ENCODE results near the gene PAK5. TPM values are rescaled to one million over a fixed set of nuclear protein-coding genes. Genes with fewer than 3 reads are reported as not detected.

Gene PAK5
- total RNA-seq, 5 donors from 2014 or later (not counting 1 experiment from before 2014, with no cell fraction given): not detected

DNA sequence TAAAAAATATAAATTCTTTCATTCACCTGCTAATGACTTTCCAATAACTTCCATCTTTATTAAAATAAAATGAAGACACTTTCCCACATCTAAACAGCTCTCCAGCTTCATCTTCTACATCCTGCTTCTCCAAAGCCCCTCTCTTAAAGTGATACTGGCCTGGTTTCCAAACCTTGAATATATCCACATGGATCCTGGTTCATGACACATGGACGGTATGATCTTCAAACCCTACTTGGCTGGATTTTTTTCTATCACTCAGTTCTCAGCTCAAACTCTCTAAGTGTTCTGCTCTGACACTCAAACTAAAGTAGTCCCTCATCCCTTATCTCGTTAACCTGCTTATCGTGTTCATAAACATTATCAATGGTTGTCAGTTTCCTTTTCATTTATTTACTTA lies 128.2 kb downstream of the PAK5 start:
- Histone ChIP-seq H3K4me3 (ENCODE audit: control insufficient read depth in 1 of 2, extremely low read depth in 1 of 2, low read length in 1 of 2) (no peak overlapping the region), H3K27me3 (replicated peaks in 1 of 2; ENCODE audit: control insufficient read depth in 2 of 2, extremely low read depth in 1 of 2, insufficient read depth in 2 of 2, low read length in 1 of 2) (no peaks in the 10 kb centered on the region), H3K27ac (ENCODE audit: low read length) (no peak overlapping the region), H3K36me3 (ENCODE audit: control insufficient read depth in 2 of 2, extremely low read depth in 1 of 2, insufficient read depth in 1 of 2, low read length in 1 of 2) (no peaks in the 10 kb centered on the region), H3K4me1 (ENCODE audit: control insufficient read depth in 1 of 2, extremely low read depth in 1 of 2, insufficient read depth in 2 of 2, low read length in 2 of 2) (no peaks in the 10 kb centered on the region), H3K9me3 (no peaks in the 10 kb centered on the region)
- no peak for DNase-seq
- ATAC-seq (replicated peaks in 1 of 4): no peak
- CTCF ChIA-PET: no interaction called here
- Mint-ChIP-seq H3K4me3 (no peak overlapping the region), H3K27ac (no peak overlapping the region), H3K4me1 (no peaks in the 10 kb centered on the region), H3K36me3 (no peaks in the 10 kb centered on the region), H3K27me3 (no peaks in the 10 kb centered on the region), H3K9me3 (peaks cover 0 to 14% (median 4%) of the 10 kb centered on the region in 3 donors)
- POLR2A ChIA-PET: no interaction called here
- WGBS (ENCODE audit: insufficient coverage): 65% methylated on average over 3 of the region's 3 CpGs

DNA sequence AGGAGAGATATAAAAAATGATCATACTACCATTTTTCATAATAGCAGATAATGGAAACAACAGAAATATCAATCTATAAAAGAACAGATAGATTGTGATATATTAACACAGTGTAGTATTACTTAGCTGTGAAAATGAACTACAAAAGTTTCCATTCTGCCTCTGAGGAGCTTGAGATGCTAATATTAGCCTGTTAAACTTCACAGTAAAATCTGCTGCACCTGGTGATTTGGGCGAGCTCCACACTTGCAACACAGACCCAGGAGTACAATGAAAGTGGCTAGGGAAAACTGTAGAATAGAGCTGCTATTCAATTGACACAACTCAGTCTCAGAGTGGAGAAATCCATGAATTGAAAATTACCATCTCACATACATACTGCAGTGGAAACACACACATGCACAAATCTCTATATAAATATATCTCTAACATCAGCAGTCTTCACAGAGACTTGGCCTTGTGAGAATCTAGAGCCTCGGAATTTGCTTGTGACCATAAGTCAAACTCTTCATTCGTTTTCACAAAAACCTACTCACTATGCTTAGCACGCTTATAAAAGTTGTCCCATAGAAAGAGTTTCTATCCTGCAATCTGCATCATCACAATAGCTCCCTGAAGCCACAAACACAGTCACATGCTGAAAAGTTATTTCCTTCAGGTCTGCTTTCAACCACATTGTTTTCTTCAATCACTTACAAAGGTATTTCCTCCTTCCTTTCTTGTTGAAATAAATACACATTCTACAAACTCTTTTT lies 133.0 kb downstream of the PAK5 start:
- Mint-ChIP-seq H3K9me3 (peaks cover 0 to 14% (median 8%) of the 10 kb centered on the region in 3 donors), H3K36me3 (no peaks in the 10 kb centered on the region), H3K4me3 (no peak overlapping the region), H3K4me1 (no peaks in the 10 kb centered on the region), H3K27ac (no peak overlapping the region), H3K27me3 (no peaks in the 10 kb centered on the region)
- H3K4me3 ChIP-seq (ENCODE audit: control insufficient read depth in 1 of 2, extremely low read depth in 1 of 2, low read length in 1 of 2): no peak overlapping the region
- no peaks in the 10 kb centered on the region for H3K4me1 ChIP-seq (ENCODE audit: control insufficient read depth in 1 of 2, extremely low read depth in 1 of 2, insufficient read depth in 2 of 2, low read length in 2 of 2)
- WGBS (ENCODE audit: insufficient coverage): 52% methylated on average over 4 of the region's 4 CpGs
- H3K27me3 ChIP-seq (replicated peaks in 1 of 2; ENCODE audit: control insufficient read depth in 2 of 2, extremely low read depth in 1 of 2, insufficient read depth in 2 of 2, low read length in 1 of 2): no peaks in the 10 kb centered on the region
- no peak overlapping the region for H3K27ac ChIP-seq (ENCODE audit: low read length)
- H3K9me3 ChIP-seq: no peaks in the 10 kb centered on the region
- H3K36me3 ChIP-seq (ENCODE audit: control insufficient read depth in 2 of 2, extremely low read depth in 1 of 2, insufficient read depth in 1 of 2, low read length in 1 of 2): no peaks in the 10 kb centered on the region
- DNase-seq (no peak), ATAC-seq (replicated peaks in 1 of 4) (no peak)
- CTCF ChIA-PET: no interaction called here
- POLR2A ChIA-PET: no interaction called here

DNA sequence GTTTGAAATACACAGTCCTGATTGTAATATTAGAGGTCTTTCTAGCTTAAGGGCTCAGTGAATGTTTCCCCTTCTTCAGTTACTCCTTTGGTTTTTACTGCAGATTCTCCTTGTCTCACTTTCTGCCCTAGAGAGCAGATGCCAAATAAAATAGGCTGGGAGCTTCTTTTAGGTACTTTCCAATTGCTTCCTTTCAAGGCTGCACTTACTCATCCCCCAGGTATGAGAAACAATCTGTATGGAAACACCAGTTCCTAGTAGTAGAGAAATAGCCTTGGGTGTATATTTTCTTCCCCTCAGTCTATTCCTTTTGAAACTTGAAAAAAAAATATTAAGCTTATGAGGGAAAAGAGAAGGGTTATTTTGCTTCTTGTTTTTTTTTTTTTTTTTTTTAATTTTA lies 139.7 kb downstream of the PAK5 start:
- Histone ChIP-seq H3K4me1 (ENCODE audit: control insufficient read depth in 1 of 2, extremely low read depth in 1 of 2, insufficient read depth in 2 of 2, low read length in 2 of 2) (no peaks in the 10 kb centered on the region), H3K4me3 (ENCODE audit: control insufficient read depth in 1 of 2, extremely low read depth in 1 of 2, low read length in 1 of 2) (no peak overlapping the region), H3K27me3 (replicated peaks in 1 of 2; ENCODE audit: control insufficient read depth in 2 of 2, extremely low read depth in 1 of 2, insufficient read depth in 2 of 2, low read length in 1 of 2) (no peaks in the 10 kb centered on the region), H3K9me3 (no peaks in the 10 kb centered on the region), H3K36me3 (ENCODE audit: control insufficient read depth in 2 of 2, extremely low read depth in 1 of 2, insufficient read depth in 1 of 2, low read length in 1 of 2) (no peaks in the 10 kb centered on the region), H3K27ac (ENCODE audit: low read length) (no peak overlapping the region)
- no peak for DNase-seq
- Mint-ChIP-seq H3K4me3 (no peak overlapping the region), H3K27ac (no peak overlapping the region), H3K9me3 (peaks cover 0 to 4% (median 0%) of the 10 kb centered on the region in 3 donors), H3K27me3 (no peaks in the 10 kb centered on the region), H3K4me1 (no peaks in the 10 kb centered on the region), H3K36me3 (no peaks in the 10 kb centered on the region)
- CTCF ChIA-PET: interaction anchor here in 1 of 2 donors (0.6 kb wide), 1 partner anchor 82 kb away, joined by 4 read pairs; no protein-coding TSS in a partner anchor
- POLR2A ChIA-PET: no interaction called here
- ATAC-seq (replicated peaks in 1 of 4): no peak

DNA sequence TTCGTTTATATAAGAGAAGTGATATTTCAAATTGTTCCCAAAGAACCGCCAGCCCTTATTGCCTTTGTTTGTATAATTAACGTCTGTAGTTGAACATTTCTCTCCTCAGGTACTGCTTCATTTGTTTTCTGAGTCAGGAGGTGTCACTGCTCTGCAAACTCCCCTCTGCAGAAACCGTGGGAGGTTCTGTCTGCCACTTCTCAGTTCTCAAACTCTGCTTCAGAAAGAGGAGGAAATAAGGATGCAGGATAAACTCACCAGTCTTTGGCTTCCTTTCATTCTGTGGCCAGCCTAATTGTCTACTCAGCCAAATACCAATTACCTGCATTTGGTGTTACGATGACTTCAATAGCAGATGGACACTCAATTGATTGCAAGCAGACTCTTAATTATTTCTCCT lies 149.8 kb downstream of the PAK5 start:
- Histone ChIP-seq H3K36me3 (ENCODE audit: control insufficient read depth in 2 of 2, extremely low read depth in 1 of 2, insufficient read depth in 1 of 2, low read length in 1 of 2) (no peaks in the 10 kb centered on the region), H3K27me3 (replicated peaks in 1 of 2; ENCODE audit: control insufficient read depth in 2 of 2, extremely low read depth in 1 of 2, insufficient read depth in 2 of 2, low read length in 1 of 2) (no peaks in the 10 kb centered on the region), H3K27ac (ENCODE audit: low read length) (no peak overlapping the region), H3K4me3 (ENCODE audit: control insufficient read depth in 1 of 2, extremely low read depth in 1 of 2, low read length in 1 of 2) (no peak overlapping the region), H3K4me1 (ENCODE audit: control insufficient read depth in 1 of 2, extremely low read depth in 1 of 2, insufficient read depth in 2 of 2, low read length in 2 of 2) (no peaks in the 10 kb centered on the region), H3K9me3 (no peaks in the 10 kb centered on the region)
- WGBS (ENCODE audit: insufficient coverage): 86% methylated on average over 1 of the region's 5 CpGs
- Mint-ChIP-seq H3K4me1 (no peaks in the 10 kb centered on the region), H3K27ac (no peak overlapping the region), H3K4me3 (no peak overlapping the region), H3K27me3 (peaks cover 0 to 3% of the 10 kb centered on the region in 2 donors), H3K36me3 (no peaks in the 10 kb centered on the region), H3K9me3 (no peaks in the 10 kb centered on the region)
- ChIA-PET POLR2A (no interaction called here), CTCF (no interaction called here)
- DNase-seq: no peak
- ATAC-seq (replicated peaks in 1 of 4): no peak

DNA sequence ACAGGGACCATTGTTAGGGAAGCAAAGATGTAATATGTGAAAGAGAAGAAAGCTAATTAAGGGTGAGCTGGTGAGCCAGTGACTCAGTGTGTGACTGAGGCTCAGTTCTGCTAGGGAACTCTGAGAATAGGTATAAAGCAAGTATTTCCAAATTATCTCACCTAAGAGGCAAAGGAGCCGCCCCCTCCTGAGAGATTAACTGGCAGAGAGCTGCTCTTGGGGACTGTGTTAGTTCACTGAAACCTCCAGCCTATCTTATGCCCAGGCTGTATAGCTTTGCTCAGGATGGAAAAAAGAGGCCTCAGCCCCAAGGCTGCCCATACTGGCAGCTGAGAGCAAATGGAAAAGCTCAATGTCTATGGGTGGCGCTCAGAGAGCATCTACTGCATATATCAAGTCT lies 152.0 kb downstream of the PAK5 start:
- no peak for ATAC-seq (replicated peaks in 1 of 4)
- H3K4me1 Mint-ChIP-seq: no peaks in the 10 kb centered on the region
- CTCF ChIA-PET: no interaction called here

DNA sequence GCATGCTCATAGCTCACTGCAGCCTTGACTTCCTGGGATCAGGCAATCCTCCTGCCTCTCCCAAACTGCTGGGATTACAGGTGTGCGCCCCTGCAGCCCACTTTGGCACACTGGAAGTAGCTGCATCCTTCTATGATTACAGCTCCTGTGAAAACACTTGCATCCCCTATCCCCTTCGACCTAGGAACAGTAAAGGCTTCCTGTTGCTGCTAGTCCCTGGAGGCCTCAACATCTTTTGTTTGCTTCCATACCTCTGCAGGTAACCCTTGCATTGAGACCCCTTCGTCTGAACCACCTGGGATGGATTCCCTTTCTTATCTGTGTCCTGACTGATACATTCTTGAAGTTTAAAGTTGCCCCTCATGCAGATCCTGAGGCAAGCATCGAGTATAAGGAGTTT lies 152.4 kb downstream of the PAK5 start:
- Histone ChIP-seq H3K9me3 (no peaks in the 10 kb centered on the region), H3K27ac (ENCODE audit: low read length) (no peak overlapping the region), H3K4me1 (ENCODE audit: control insufficient read depth in 1 of 2, extremely low read depth in 1 of 2, insufficient read depth in 2 of 2, low read length in 2 of 2) (no peaks in the 10 kb centered on the region), H3K27me3 (replicated peaks in 1 of 2; ENCODE audit: control insufficient read depth in 2 of 2, extremely low read depth in 1 of 2, insufficient read depth in 2 of 2, low read length in 1 of 2) (no peaks in the 10 kb centered on the region), H3K4me3 (ENCODE audit: control insufficient read depth in 1 of 2, extremely low read depth in 1 of 2, low read length in 1 of 2) (no peak overlapping the region), H3K36me3 (ENCODE audit: control insufficient read depth in 2 of 2, extremely low read depth in 1 of 2, insufficient read depth in 1 of 2, low read length in 1 of 2) (no peaks in the 10 kb centered on the region)
- DNase-seq: no peak
- Mint-ChIP-seq H3K27ac (no peak overlapping the region), H3K36me3 (no peaks in the 10 kb centered on the region), H3K4me1 (no peaks in the 10 kb centered on the region), H3K27me3 (peaks cover 0 to 3% of the 10 kb centered on the region in 2 donors), H3K9me3 (no peaks in the 10 kb centered on the region), H3K4me3 (no peak overlapping the region)
- no peak for ATAC-seq (replicated peaks in 1 of 4)
- 46% methylated on average over 4 of the region's 4 CpGs for WGBS (ENCODE audit: insufficient coverage)
- POLR2A ChIA-PET: no interaction called here
- CTCF ChIA-PET: no interaction called here

More for the DNA sequence above, 152.0 kb downstream of the PAK5 start:
- H3K36me3 Mint-ChIP-seq: no peaks in the 10 kb centered on the region
- POLR2A ChIA-PET: no interaction called here
- Histone ChIP-seq H3K27me3 (replicated peaks in 1 of 2; ENCODE audit: control insufficient read depth in 2 of 2, extremely low read depth in 1 of 2, insufficient read depth in 2 of 2, low read length in 1 of 2) (no peaks in the 10 kb centered on the region), H3K9me3 (no peaks in the 10 kb centered on the region), H3K36me3 (ENCODE audit: control insufficient read depth in 2 of 2, extremely low read depth in 1 of 2, insufficient read depth in 1 of 2, low read length in 1 of 2) (no peaks in the 10 kb centered on the region), H3K27ac (ENCODE audit: low read length) (no peak overlapping the region), H3K4me3 (ENCODE audit: control insufficient read depth in 1 of 2, extremely low read depth in 1 of 2, low read length in 1 of 2) (no peak overlapping the region), H3K4me1 (ENCODE audit: control insufficient read depth in 1 of 2, extremely low read depth in 1 of 2, insufficient read depth in 2 of 2, low read length in 2 of 2) (no peaks in the 10 kb centered on the region)
- DNase-seq: no peak
- H3K27me3 Mint-ChIP-seq: peaks cover 0 to 3% of the 10 kb centered on the region in 2 donors
- no peaks in the 10 kb centered on the region for H3K9me3 Mint-ChIP-seq
- no peak overlapping the region for H3K27ac Mint-ChIP-seq
- H3K4me3 Mint-ChIP-seq: no peak overlapping the region
- WGBS (ENCODE audit: insufficient coverage): 86% methylated on average over 1 of the region's 2 CpGs

DNA sequence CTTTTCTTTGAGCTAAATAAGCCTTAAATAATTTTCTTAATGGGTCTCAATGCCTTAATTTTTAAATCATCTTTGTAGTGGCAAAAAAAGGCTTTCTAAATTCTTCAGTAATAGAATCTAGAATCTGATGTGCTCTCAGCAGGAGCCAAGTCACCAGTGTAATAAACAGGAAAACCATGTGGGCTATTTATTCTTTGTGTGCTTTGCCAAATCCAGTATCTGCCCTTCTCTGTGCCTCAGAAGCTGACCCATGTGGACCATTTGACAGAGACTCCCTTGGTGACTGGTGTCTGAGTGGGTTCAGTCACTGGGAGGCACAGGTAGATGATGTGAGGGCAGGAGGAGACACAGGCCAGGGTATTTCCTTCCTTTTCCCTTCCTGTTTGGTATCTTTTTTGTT lies 152.9 kb downstream of the PAK5 start:
- ChIA-PET CTCF (no interaction called here), POLR2A (no interaction called here)
- no peaks in the 10 kb centered on the region for H3K4me1 Mint-ChIP-seq
- H3K4me3 ChIP-seq (ENCODE audit: control insufficient read depth in 1 of 2, extremely low read depth in 1 of 2, low read length in 1 of 2): no peak overlapping the region
- ATAC-seq (replicated peaks in 1 of 4) (no peak), DNase-seq (no peak)
- H3K27ac Mint-ChIP-seq: no peak overlapping the region
- H3K36me3 ChIP-seq (ENCODE audit: control insufficient read depth in 2 of 2, extremely low read depth in 1 of 2, insufficient read depth in 1 of 2, low read length in 1 of 2): no peaks in the 10 kb centered on the region
- no peaks in the 10 kb centered on the region for H3K9me3 Mint-ChIP-seq
- H3K36me3 Mint-ChIP-seq: no peaks in the 10 kb centered on the region
- H3K27me3 ChIP-seq (replicated peaks in 1 of 2; ENCODE audit: control insufficient read depth in 2 of 2, extremely low read depth in 1 of 2, insufficient read depth in 2 of 2, low read length in 1 of 2): no peaks in the 10 kb centered on the region
- peaks cover 0 to 3% of the 10 kb centered on the region in 2 donors for H3K27me3 Mint-ChIP-seq
- H3K4me3 Mint-ChIP-seq: no peak overlapping the region
- no peaks in the 10 kb centered on the region for H3K9me3 ChIP-seq
- H3K4me1 ChIP-seq (ENCODE audit: control insufficient read depth in 1 of 2, extremely low read depth in 1 of 2, insufficient read depth in 2 of 2, low read length in 2 of 2): no peaks in the 10 kb centered on the region
- H3K27ac ChIP-seq (ENCODE audit: low read length): no peak overlapping the region
